ENCODE measurements around the gene CHRNA9. TPM values are rescaled to one million over a fixed set of nuclear protein-coding genes. Genes with fewer than 3 reads are reported as not detected.

Gene CHRNA9
- polyA plus RNA-seq, 1 donor (not counting 4 experiments of a cell fraction or from before 2014, with no cell fraction given): 0.03 TPM

- Histone ChIP-seq H3K4me2 (ENCODE audit: control insufficient read depth, extremely low read depth, insufficient read depth, low read depth, low read length) (no peak overlapping the region), H3K27me3 (ENCODE audit: control insufficient read depth, extremely low read depth, insufficient read depth, low read length) (no peaks in the 10 kb centered on the region), H3K4me1 (ENCODE audit: control insufficient read depth, extremely low read depth, insufficient read depth, low read length) (peaks cover 27% of the 10 kb centered on the region), H3K4me3 (ENCODE audit: control insufficient read depth in 2 of 3, extremely low read depth in 1 of 3, insufficient read depth in 2 of 3, low read depth in 1 of 3, low read length in 3 of 3) (no peak overlapping the region), H4K20me1 (ENCODE audit: control insufficient read depth, extremely low read depth, insufficient read depth, low read length) (no peaks in the 10 kb centered on the region), H3K9me3 (ENCODE audit: control insufficient read depth, low read depth, low read length) (peaks cover 8% of the 10 kb centered on the region), H3K36me3 (ENCODE audit: control insufficient read depth in 2 of 2, extremely low read depth in 1 of 2, insufficient read depth in 2 of 2, low read length in 2 of 2) (no peaks in the 10 kb centered on the region), H3K9ac (ENCODE audit: control insufficient read depth, extremely low read depth, insufficient read depth, low read length) (no peak overlapping the region), H3K27ac (ENCODE audit: control insufficient read depth, insufficient read depth, low read length) (no peak overlapping the region), H2AFZ (ENCODE audit: control insufficient read depth, low read length) (no peak overlapping the region), H3K9me1 (ENCODE audit: control insufficient read depth, extremely low read depth, insufficient read depth, low read length) (no peaks in the 10 kb centered on the region), H3K79me2 (ENCODE audit: control insufficient read depth, insufficient read depth, low read length) (no peaks in the 10 kb centered on the region)
- FAIRE-seq (no peak), DNase-seq (ENCODE audit: low read depth, low spot score) (no peak)
- dilution Hi-C loops (cut with MboI; ENCODE audit: extremely low pct_ligation_motif_present, low sequenced_read_pairs): no loop called here
- no peak for TF ChIP-seq EZH2 (IDR thresholded peaks at IDR 0.05; ENCODE audit: low read length)
- TF ChIP-seq, protein P1, sequence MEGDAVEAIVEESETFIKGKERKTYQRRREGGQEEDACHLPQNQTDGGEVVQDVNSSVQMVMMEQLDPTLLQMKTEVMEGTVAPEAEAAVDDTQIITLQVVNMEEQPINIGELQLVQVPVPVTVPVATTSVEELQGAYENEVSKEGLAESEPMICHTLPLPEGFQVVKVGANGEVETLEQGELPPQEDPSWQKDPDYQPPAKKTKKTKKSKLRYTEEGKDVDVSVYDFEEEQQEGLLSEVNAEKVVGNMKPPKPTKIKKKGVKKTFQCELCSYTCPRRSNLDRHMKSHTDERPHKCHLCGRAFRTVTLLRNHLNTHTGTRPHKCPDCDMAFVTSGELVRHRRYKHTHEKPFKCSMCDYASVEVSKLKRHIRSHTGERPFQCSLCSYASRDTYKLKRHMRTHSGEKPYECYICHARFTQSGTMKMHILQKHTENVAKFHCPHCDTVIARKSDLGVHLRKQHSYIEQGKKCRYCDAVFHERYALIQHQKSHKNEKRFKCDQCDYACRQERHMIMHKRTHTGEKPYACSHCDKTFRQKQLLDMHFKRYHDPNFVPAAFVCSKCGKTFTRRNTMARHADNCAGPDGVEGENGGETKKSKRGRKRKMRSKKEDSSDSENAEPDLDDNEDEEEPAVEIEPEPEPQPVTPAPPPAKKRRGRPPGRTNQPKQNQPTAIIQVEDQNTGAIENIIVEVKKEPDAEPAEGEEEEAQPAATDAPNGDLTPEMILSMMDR (optimal IDR thresholded peaks at IDR 0.05 in 1 of 3, IDR thresholded peaks at IDR 0.05 in 1 of 3, conservative IDR thresholded peaks at IDR 0.05 in 1 of 3; ENCODE audit: extremely low read depth in 1 of 3, insufficient read depth in 2 of 3, low read length in 3 of 3): no peak
Measured at GRCh38 chr4:40295572-40295971, 39.6 kb upstream of the CHRNA9 start.

DNA sequence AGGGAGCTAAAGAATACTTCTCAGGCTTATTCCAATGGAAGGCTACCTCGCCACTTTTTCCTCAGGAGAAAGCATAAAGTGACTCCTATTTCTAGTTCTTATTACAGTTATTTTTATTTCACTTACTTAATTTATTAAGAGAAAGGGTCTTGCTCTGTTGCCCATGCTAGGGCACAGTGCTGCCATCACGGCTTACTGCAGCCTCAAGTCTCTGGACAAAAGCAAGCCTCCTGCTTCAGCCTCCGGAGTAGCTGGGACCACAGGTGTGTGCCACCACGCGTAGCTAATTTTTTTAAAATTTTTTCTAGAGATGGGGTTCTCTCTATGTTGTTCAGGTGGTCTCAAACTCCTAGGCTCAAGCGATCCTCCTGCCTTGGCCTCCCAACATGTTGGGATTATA, 36.0 kb upstream of the CHRNA9 start:
- FAIRE-seq: no peak
- Histone ChIP-seq H3K9ac (ENCODE audit: control insufficient read depth, extremely low read depth, insufficient read depth, low read length) (no peak overlapping the region), H3K9me3 (ENCODE audit: control insufficient read depth, low read depth, low read length) (peaks cover 8% of the 10 kb centered on the region), H3K36me3 (ENCODE audit: control insufficient read depth in 2 of 2, extremely low read depth in 1 of 2, insufficient read depth in 2 of 2, low read length in 2 of 2) (no peaks in the 10 kb centered on the region), H3K79me2 (ENCODE audit: control insufficient read depth, insufficient read depth, low read length) (no peaks in the 10 kb centered on the region), H3K4me1 (ENCODE audit: control insufficient read depth, extremely low read depth, insufficient read depth, low read length) (peaks cover 12% of the 10 kb centered on the region), H3K27me3 (ENCODE audit: control insufficient read depth, extremely low read depth, insufficient read depth, low read length) (no peaks in the 10 kb centered on the region), H3K9me1 (ENCODE audit: control insufficient read depth, extremely low read depth, insufficient read depth, low read length) (no peaks in the 10 kb centered on the region), H3K4me3 (ENCODE audit: control insufficient read depth in 2 of 3, extremely low read depth in 1 of 3, insufficient read depth in 2 of 3, low read depth in 1 of 3, low read length in 3 of 3) (no peak overlapping the region), H2AFZ (ENCODE audit: control insufficient read depth, low read length) (no peak overlapping the region), H4K20me1 (ENCODE audit: control insufficient read depth, extremely low read depth, insufficient read depth, low read length) (no peaks in the 10 kb centered on the region), H3K27ac (ENCODE audit: control insufficient read depth, insufficient read depth, low read length) (no peak overlapping the region), H3K4me2 (ENCODE audit: control insufficient read depth, extremely low read depth, insufficient read depth, low read depth, low read length) (no peak overlapping the region)
- dilution Hi-C loops (cut with MboI; ENCODE audit: extremely low pct_ligation_motif_present, low sequenced_read_pairs): no loop called here
- no peak for DNase-seq (ENCODE audit: low read depth, low spot score)
- TF ChIP-seq, protein P1 (optimal IDR thresholded peaks at IDR 0.05 in 1 of 3, IDR thresholded peaks at IDR 0.05 in 1 of 3, conservative IDR thresholded peaks at IDR 0.05 in 1 of 3; ENCODE audit: extremely low read depth in 1 of 3, insufficient read depth in 2 of 3, low read length in 3 of 3): no peak

Measured in keratinocyte (primary cell).